Brain microvascular endothelial cell (primary cell): Measurements from ENCODE around the gene PHOSPHO2.

ENCODE experiments used
- DNase-seq: peaks from one replicate; pipeline ENCODE4 v3.0.0-alpha.2; 2020
- H3K27ac ChIP-seq: fragments of 250-450 bp; sonication (Bioruptor Pico); 2 replicates; pipeline ENCODE4 v1.5.1; 2020; ENCODE audit warnings: mild to moderate bottlenecking, moderate library complexity
- H3K27me3 ChIP-seq: fragments of 250-450 bp; sonication (Bioruptor Pico); replicated peaks from 2 replicates; pipeline ENCODE4 v1.5.1; 2020; ENCODE audit warnings: mild to moderate bottlenecking
- H3K36me3 ChIP-seq: fragments of 250-450 bp; sonication (Bioruptor Pico); replicated peaks from 2 replicates; pipeline ENCODE4 v1.5.1; 2020; ENCODE audit warnings: mild to moderate bottlenecking
- H3K4me3 ChIP-seq: 2 replicates; pipeline ENCODE4 v1.5.1; 2011; ENCODE audit warnings: low read depth, mild to moderate bottlenecking, control low read depth, low read length, moderate library complexity
- CTCF ChIP-seq: IDR thresholded peaks from 2 replicates; pipeline ENCODE4 v1.5.1; 2011; ENCODE audit warnings: low read depth, mild to moderate bottlenecking, moderate library complexity, low read length, control low read depth, inconsistent platforms; ENCODE audit errors: missing control alignments
- in situ Hi-C: cut with HindIII; loops from 2 replicates; pipeline ENCODE4 v1.10.0; 2017; ENCODE audit warnings: low sequenced_read_pairs, low pct_ligation_motif_present

The PHOSPHO2 gene

GRCh38 chr2:169714699-169715098 lies 20.4 kb downstream of the PHOSPHO2 start:
- H3K4me3 ChIP-seq = no peak overlapping the region
- H3K36me3 ChIP-seq = no peaks in the 10 kb centered on the region
- H3K27ac ChIP-seq = no peak overlapping the region
- DNase-seq = no peak
- no peak for TF ChIP-seq CTCF
- H3K27me3 ChIP-seq = no peaks in the 10 kb centered on the region
- in situ Hi-C loops = no loop called here

- no peak for DNase-seq
- in situ Hi-C loops = no loop called here
- H3K4me3 ChIP-seq = no peak overlapping the region
Observed at GRCh38 chr2:169715379-169716237, 21.3 kb downstream of the PHOSPHO2 start.

GRCh38 chr2:169716238-169716886 lies 22.1 kb downstream of the PHOSPHO2 start:
- Histone ChIP-seq H3K27ac (no peak overlapping the region), H3K27me3 (no peaks in the 10 kb centered on the region), H3K4me3 (no peak overlapping the region), H3K36me3 (no peaks in the 10 kb centered on the region)
- DNase-seq = no peak
- no peak for TF ChIP-seq CTCF
- in situ Hi-C loops = no loop called here

More at GRCh38 chr2:169715379-169716237, 21.3 kb downstream of the PHOSPHO2 start:
- no peaks in the 10 kb centered on the region for H3K36me3 ChIP-seq
- TF ChIP-seq CTCF = no peak
- H3K27ac ChIP-seq = no peak overlapping the region
- no peaks in the 10 kb centered on the region for H3K27me3 ChIP-seq

GRCh38 chr2:169716938-169717690 lies 22.8 kb downstream of the PHOSPHO2 start:
- no peaks in the 10 kb centered on the region for H3K27me3 ChIP-seq
- no peak for TF ChIP-seq CTCF
- DNase-seq = no peak
- H3K4me3 ChIP-seq = no peak overlapping the region
- in situ Hi-C loops = no loop called here
- H3K36me3 ChIP-seq = no peaks in the 10 kb centered on the region
- H3K27ac ChIP-seq = no peak overlapping the region

GRCh38 chr2:169717691-169718063 lies 23.4 kb downstream of the PHOSPHO2 start:
- no peak for DNase-seq
- Histone ChIP-seq H3K36me3 (no peaks in the 10 kb centered on the region), H3K4me3 (no peak overlapping the region), H3K27ac (no peak overlapping the region), H3K27me3 (no peaks in the 10 kb centered on the region)
- in situ Hi-C loops = no loop called here
- TF ChIP-seq CTCF = no peak
